ENCODE results near the gene RBFOX2.

RBFOX2 gene

GRCh38 chr22:35785181-35785923, 243.3 kb downstream of the RBFOX2 start:
- FAIRE-seq (peak; percentile 23), DNase-seq (ENCODE audit: low spot score) (no peak)

DNA sequence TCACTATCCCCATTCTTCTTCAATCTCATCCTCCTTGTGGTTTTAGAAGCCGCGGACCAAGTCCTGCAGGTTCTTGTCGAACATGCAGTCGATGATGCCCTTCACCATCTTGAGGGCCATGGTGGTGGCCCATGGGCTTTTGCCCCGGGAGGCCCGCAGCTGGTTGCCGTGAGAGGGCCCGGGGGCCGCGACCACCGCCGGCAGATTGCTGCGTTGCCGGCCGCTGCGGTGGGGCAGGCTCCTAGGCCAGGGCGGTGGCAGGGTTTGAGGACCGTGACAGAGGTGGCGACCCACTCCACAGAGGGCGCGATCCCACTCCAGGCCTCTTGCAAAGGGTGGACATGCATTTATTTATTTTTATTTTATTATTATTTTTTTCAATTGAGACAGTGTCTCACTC, 244.0 kb downstream of the RBFOX2 start:
- no peak for FAIRE-seq
- DNase-seq (ENCODE audit: low spot score): no peak

DNA sequence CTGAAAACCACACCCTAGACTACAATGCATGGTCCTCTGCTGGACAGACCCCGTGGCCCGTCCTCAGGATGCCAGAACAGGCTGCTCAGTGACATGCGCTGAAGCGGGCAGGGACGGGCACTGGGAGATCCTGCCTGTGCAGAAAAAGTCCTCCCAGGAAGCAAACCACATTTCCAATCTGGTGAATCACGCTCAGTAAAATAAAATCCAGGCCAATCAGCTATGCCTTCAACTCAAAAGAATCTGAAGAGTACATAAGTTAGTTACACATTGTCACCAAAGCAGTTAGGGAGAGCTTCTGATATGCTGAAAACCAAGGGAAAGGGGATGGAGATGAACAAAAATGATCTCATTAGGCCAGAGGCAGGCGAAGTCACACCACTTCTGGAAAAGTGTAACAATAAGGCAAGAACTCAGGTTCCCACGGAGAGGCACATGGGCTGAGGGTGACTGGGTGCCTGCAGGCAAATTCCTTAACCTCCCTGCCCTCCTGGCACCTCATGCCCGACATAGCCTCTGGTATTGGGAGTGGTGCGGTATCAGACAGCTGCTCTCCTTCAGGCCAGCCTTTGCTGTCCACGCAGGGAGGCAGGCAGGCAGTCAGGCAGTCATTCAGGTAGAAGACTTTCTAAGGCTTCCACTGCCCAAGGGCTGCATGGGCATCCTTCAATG, 244.5 kb downstream of the RBFOX2 start:
- peak; percentile 96 for FAIRE-seq

DNA sequence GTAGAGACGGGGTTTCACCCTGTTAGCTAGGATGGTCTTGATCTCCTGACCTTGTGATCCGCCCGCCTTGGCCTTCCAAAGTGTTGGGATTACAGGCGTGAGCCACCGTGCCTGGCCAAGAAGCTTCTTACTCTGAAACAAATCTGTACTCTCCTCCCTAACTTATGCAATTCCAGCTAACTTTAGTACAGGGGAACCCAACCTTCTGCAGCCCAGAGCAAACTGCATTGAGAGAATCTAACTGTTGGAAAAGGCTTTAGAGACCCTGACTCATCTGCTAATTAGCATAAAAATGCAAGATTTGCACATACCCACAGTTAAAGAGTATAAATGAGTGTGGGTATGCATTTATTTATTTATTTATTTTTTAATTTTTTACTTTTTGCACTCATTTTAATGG, 246.1 kb downstream of the RBFOX2 start:
- no peak for FAIRE-seq
- DNase-seq (ENCODE audit: low spot score): no peak

More for the DNA sequence above, 244.5 kb downstream of the RBFOX2 start:
- DNase-seq (ENCODE audit: low spot score): peak; percentile 96

GRCh38 chr22:35781898-35782297, 246.7 kb downstream of the RBFOX2 start:
- DNase-seq (ENCODE audit: low spot score) (no peak), FAIRE-seq (no peak)

- DNase-seq (ENCODE audit: low spot score) (peak; percentile 67), FAIRE-seq (peak; percentile 94)
These were observed 251.2 kb downstream of the RBFOX2 start for GRCh38 chr22:35777335-35777975.

- DNase-seq (ENCODE audit: low spot score): no peak
- FAIRE-seq: no peak
These were observed 253.3 kb downstream of the RBFOX2 start for GRCh38 chr22:35775339-35775738.

- DNase-seq (ENCODE audit: low spot score) (no peak), FAIRE-seq (no peak)
These were observed 258.6 kb downstream of the RBFOX2 start for GRCh38 chr22:35769974-35770373.

- FAIRE-seq (no peak), DNase-seq (ENCODE audit: low spot score) (no peak)
These were observed 261.7 kb downstream of the RBFOX2 start for GRCh38 chr22:35766654-35767580.

GRCh38 chr22:35761037-35761436, 267.6 kb downstream of the RBFOX2 start:
- DNase-seq (ENCODE audit: low spot score): no peak
- FAIRE-seq: no peak

DNA sequence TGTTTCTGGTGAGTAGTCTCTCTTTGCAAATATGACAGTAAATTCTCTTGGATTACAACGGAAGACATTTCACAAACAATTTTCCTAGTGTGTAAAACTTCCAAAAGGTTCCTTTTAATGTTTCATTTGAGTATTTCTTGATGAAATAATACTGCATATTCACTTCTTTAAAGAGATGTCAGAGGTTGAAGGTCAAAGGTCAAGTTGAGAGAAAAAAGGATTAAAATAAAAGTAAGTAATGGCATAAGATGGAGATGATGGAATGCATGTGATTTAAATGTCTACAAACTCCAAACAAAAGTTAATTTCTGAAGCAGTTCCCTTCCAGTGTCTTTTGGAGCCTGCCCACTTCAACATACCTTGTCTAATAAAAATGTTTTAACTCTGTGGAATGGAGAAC, 270.2 kb downstream of the RBFOX2 start:
- FAIRE-seq: no peak

DNA sequence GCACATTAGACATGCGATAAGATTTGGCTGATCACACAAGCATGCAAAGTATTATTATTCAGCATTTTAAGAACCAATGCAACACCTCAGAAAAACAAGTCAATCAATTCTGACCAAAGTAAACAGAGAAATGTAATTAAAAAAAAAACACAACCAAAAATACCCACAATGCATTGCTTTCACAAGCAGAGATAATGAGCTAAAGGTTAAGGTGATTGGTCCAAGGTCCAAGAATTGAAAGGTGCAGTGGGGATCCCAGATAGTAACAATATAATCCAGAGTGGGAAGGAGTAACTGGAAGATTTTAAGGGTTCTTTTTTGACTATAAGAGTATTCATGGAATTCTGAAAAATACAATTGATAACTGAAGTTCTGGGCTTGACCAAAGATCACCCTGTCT, 271.9 kb downstream of the RBFOX2 start:
- no peak for DNase-seq (ENCODE audit: low spot score)
- FAIRE-seq: no peak

More for the DNA sequence above, 270.2 kb downstream of the RBFOX2 start:
- no peak for DNase-seq (ENCODE audit: low spot score)

GRCh38 chr22:35754761-35755160, 273.9 kb downstream of the RBFOX2 start:
- FAIRE-seq (no peak), DNase-seq (ENCODE audit: low spot score) (no peak)

DNA sequence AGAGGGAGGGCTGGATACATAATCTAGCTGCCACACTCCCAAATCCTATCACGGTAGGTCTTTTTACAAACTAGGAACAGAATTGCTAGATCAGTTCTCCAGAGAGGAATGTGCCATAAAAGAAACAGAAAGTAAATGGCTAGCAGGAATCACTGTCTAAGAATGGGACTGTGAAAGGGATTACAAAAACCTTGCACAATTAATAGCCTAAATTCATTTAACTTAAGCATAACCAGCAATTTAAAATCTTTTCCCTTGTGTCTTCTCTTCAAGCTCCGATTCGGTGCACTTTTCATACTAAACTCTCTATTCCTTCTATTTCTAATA, 275.8 kb downstream of the RBFOX2 start:
- DNase-seq (ENCODE audit: low spot score): no peak
- FAIRE-seq: no peak

DNA sequence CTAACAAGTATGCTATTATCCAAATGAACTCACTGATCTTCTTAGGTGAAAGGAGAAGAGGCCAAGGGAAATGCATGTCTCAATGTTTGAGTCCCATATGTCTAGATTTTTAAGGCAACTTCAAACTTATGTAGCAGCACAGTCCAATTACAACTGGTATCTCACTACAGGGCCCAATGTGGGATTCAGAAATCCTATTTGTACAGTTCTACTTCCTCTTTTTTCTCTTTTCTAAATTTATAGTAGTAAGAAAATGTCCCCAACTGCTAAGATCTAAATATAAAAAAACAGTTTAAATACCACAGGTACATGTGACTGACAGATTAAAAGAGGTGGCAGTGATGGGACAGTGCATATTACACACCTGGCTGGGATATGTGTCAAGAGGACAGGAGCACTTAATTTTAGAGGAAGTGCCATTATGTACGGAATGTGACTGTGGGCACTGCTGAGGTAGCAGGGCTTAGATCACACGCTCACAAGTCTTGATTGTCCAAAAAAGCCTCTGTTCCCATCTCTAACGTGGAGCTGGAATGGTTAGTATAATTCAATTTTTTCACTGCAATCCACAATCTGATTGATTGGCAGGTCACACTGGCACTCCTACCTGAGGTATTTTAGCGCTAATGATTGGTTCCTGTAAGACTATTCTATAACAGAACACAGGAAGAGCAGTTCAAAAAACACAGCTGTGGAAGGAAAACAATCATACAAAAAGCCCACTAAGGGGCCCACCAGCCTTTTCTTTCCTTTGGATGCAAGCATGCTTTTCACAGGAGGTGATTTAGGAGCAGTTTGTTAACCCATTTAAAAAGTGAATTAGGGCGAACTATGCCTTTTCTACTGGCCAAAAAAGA, 276.4 kb downstream of the RBFOX2 start:
- FAIRE-seq (no peak), DNase-seq (ENCODE audit: low spot score) (no peak)

DNA sequence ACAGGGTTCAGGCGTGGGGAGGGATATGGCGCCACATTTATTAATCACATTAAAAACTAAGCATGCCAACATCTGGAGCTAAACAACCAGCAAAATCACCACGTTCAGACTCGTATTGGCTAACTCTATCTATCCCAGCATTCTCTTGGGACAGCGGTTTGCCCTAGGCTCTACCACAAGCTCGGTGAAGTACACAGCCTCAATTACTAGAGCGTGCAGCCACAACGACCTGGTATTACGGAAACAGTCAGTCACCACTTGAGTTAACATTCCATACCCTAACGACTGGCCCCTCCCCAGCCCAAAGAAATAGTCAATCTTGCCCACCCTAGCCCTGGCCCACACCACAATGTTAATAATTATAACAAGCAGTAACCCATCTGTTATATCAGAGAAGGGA, 278.8 kb downstream of the RBFOX2 start:
- DNase-seq (ENCODE audit: low spot score): peak; percentile 86

GRCh38 chr22:35746946-35747703, 281.5 kb downstream of the RBFOX2 start:
- no peak for FAIRE-seq

More for the DNA sequence above, 278.8 kb downstream of the RBFOX2 start:
- peak; percentile 98 for FAIRE-seq

GRCh38 chr22:35746248-35746647, 282.4 kb downstream of the RBFOX2 start:
- DNase-seq (ENCODE audit: low spot score) (no peak), FAIRE-seq (no peak)

More at GRCh38 chr22:35746946-35747703, 281.5 kb downstream of the RBFOX2 start:
- no peak for DNase-seq (ENCODE audit: low spot score)

DNA sequence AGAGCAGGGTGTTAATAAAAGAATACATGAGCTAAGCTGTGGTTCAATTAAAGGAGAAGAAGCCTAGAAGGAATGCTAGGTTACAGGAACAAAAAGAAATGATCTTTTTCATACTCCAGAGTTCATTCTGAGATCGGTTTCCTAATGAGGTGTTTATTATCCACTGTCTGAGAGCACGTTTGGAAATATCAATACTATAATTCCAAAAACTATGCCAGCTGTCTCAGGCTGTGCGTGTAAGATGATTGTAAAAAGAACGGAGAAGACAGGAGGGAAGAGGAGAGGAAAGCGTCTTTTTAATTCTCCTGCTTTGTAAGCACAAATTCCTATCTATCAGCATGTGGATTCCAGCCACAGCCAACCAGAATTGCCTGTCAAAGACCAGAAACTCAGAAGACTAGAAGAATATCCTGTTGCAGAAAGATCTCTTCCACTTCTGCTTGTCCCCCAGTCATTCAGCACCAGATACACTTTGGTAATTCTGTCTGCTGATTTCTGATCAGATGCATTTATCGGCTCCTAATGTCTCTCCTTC, 285.2 kb downstream of the RBFOX2 start:
- FAIRE-seq: no peak
- no peak for DNase-seq (ENCODE audit: low spot score)
